SJSA1 (cell line): ENCODE data around the gene OR2A5. TPM values are rescaled to one million over a fixed set of nuclear protein-coding genes. Genes with fewer than 3 reads are reported as not detected.
"Not testable (repeated sequence)": the region's sequence is repeated elsewhere in the genome, so short reads cannot be mapped to it uniquely, and the experiment has no call there.

Experiments
- DNase-seq, 2 experiments: peaks; one replicate each; pipeline ENCODE4 v3.0.0-alpha.2; 2015 to 2020; ENCODE audit warnings: low spot score in 2 of 2, low read depth in 1 of 2
- H3K27ac ChIP-seq: fragments of 250-450 bp; sonication (Bioruptor Pico); 2 replicates; pipeline ENCODE4 v1.5.1; 2020; ENCODE audit warnings: mild to moderate bottlenecking, moderate library complexity
- H3K27me3 ChIP-seq: fragments of 250-450 bp; sonication (Bioruptor Pico); replicated peaks from 2 replicates; pipeline ENCODE4 v1.5.1; 2020; ENCODE audit warnings: mild to moderate bottlenecking, moderate library complexity
- H3K36me3 ChIP-seq: fragments of 250-450 bp; sonication (Bioruptor Pico); 2 replicates; pipeline ENCODE4 v1.5.1; 2020; ENCODE audit warnings: mild to moderate bottlenecking
- H3K4me1 ChIP-seq: fragments of 250-450 bp; sonication (Bioruptor Pico); replicated peaks from 2 replicates; pipeline ENCODE4 v1.6.1; 2021; ENCODE audit warnings: mild to moderate bottlenecking
- H3K4me3 ChIP-seq: fragments of 250-450 bp; sonication (Bioruptor Pico); 2 replicates; pipeline ENCODE4 v1.5.1; 2020; ENCODE audit warnings: mild to moderate bottlenecking
- H3K9me3 ChIP-seq: fragments of 250-450 bp; sonication (Bioruptor Pico); replicated peaks from 2 replicates; pipeline ENCODE4 v1.5.1; 2020; ENCODE audit warnings: mild to moderate bottlenecking
- total RNA-seq: library from RNA; depleted of rRNA; stranded (reverse); fragments of >200 nt; shearing (Covaris generic); gene quantifications from 2 replicates; pipeline ENCODE4 v1.2.3, GENCODE V29; 2014

The OR2A5 gene
- total RNA-seq, 1 experiment from 2014 or later = not detected

- no peak overlapping the region for H3K27ac ChIP-seq
- no peaks in the 10 kb centered on the region for H3K36me3 ChIP-seq
- H3K9me3 ChIP-seq = no peaks in the 10 kb centered on the region
Observed at GRCh38 chr7:144050093-144050492, 1.3 kb downstream of the OR2A5 start.

DNA sequence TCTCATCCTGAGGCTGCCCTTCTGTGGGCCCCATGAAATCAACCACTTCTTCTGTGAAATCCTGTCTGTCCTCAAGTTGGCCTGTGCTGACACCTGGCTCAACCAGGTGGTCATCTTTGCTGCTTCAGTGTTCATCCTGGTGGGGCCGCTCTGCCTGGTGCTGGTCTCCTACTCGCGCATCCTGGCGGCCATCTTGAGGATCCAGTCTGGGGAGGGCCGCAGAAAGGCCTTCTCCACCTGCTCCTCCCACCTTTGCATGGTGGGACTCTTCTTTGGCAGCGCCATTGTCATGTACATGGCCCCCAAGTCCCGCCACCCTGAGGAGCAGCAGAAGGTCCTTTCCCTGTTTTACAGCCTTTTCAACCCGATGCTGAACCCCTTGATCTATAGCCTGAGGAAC, 2.1 kb downstream of the OR2A5 start:
- not testable (repeated sequence) for H3K4me3 ChIP-seq, H3K27ac ChIP-seq, H3K9me3 ChIP-seq, DNase-seq, H3K36me3 ChIP-seq, H3K27me3 ChIP-seq, H3K4me1 ChIP-seq

More at GRCh38 chr7:144050093-144050492, 1.3 kb downstream of the OR2A5 start:
- no peaks in the 10 kb centered on the region for H3K27me3 ChIP-seq
- DNase-seq = no peak
- H3K4me3 ChIP-seq = no peak overlapping the region
- no peaks in the 10 kb centered on the region for H3K4me1 ChIP-seq

DNA sequence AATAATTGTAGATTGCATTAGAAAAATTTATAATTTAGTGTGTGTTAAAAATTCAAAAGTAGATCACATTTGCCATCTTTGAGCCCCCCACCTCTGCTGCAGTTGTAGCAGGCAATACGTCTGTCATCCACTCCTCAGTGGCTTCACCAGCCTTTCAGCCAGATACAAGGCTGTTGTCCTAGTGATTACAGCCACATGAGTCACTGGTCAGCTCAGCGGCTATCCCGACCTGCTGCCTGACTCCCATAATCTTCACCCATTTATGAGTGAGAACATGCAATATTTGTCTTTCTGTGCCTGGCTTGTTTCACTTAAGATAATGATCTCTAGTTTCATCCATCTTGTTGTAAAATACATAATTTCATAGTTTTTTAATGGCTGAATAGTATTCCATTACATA, 9.2 kb downstream of the OR2A5 start:
- Histone ChIP-seq H3K4me3 (no peak overlapping the region), H3K9me3 (no peaks in the 10 kb centered on the region), H3K27ac (no peak overlapping the region), H3K27me3 (no peaks in the 10 kb centered on the region), H3K4me1 (no peaks in the 10 kb centered on the region), H3K36me3 (no peaks in the 10 kb centered on the region)
- no peak for DNase-seq

- Histone ChIP-seq H3K36me3 (no peaks in the 10 kb centered on the region), H3K4me3 (no peak overlapping the region), H3K4me1 (no peaks in the 10 kb centered on the region), H3K27ac (no peak overlapping the region), H3K9me3 (no peaks in the 10 kb centered on the region), H3K27me3 (no peaks in the 10 kb centered on the region)
- DNase-seq = no peak
Observed at GRCh38 chr7:144063710-144064109, 15.0 kb downstream of the OR2A5 start.

DNA sequence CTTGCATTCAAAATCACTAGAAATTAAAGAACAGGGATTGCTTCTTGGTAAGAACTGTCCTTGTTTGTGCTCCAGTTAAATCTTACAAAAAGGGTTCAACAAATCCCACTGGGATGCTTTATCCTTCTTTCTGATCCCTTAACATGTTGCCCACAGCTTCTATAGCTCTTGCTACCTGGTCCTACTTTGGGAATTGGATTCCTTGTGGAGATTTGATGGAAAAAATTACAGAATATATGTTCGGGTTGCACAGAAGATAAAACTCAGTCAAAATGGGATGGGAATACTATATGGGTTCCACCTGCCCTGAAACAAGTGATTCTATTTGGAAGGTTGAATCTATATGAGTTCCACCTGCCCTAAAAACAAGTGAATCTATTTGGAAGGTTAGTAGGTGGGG, 20.8 kb downstream of the OR2A5 start, which contains the start of gene OR2A25:
OR2A25 (plus strand) TSS at position 301 of the 400 bp plus-strand sequence. CDS start 4,409 bp downstream, outside the sequence.
- H3K27ac ChIP-seq = no peak within 1 kb of the TSS
- DNase-seq = no peak
- H3K9me3 ChIP-seq = no peaks in the 10 kb centered on the region
- no peak within 1 kb of the TSS for H3K4me3 ChIP-seq
- H3K27me3 ChIP-seq = no peaks in the 10 kb centered on the region
- H3K4me1 ChIP-seq = no peaks in the 10 kb centered on the region
- H3K36me3 ChIP-seq = no peaks in the 10 kb centered on the region

DNA sequence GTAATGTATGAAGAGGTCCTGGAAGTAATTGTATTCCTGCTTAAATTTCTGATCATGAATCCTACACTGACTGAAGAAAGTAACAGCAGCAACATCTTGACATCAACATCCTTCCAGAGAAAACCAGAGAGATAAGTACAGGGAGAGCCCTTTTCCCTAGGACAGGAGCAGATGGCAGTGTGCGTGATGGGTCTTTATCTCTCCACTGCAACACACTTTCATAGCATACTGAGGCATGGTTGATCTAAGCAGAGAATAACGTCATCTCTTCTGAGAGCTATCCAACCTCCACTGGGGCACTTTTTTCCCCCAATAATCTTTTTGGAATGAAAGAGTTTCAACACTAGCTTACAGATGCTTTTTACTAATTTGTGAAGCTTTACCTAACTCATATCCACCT, 21.2 kb downstream of the OR2A5 start:
- H3K36me3 ChIP-seq = no peaks in the 10 kb centered on the region
- no peak for DNase-seq
- no peaks in the 10 kb centered on the region for H3K27me3 ChIP-seq
- no peaks in the 10 kb centered on the region for H3K9me3 ChIP-seq
- no peak overlapping the region for H3K27ac ChIP-seq
- no peak overlapping the region for H3K4me3 ChIP-seq
- H3K4me1 ChIP-seq = no peaks in the 10 kb centered on the region

- Histone ChIP-seq H3K27ac (no peak overlapping the region), H3K36me3 (no peaks in the 10 kb centered on the region), H3K27me3 (no peaks in the 10 kb centered on the region), H3K9me3 (no peaks in the 10 kb centered on the region), H3K4me1 (no peaks in the 10 kb centered on the region), H3K4me3 (no peak overlapping the region)
- DNase-seq = no peak
Observed at GRCh38 chr7:144074374-144074773, 25.6 kb downstream of the OR2A5 start.

DNA sequence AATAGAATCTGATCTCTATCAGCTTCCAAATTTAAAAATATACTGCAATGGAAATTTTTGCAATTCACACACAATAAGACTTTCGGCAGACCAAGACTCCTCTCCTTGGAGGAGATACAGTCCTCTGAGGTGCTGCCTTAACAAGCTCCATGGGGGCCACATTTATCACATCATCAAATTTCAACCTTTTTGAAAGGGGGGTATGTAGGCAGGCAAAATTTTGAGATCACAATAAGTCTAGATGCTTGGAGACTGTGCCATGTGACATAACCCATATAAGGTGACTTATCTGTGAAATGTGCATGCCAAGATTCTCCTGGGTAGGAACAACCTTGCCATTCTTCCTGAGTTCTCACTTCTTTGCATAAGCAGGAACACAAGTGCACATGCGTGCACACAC, 37.2 kb downstream of the OR2A5 start, which contains the start of gene OR2A12:
OR2A12 (plus strand) TSS at position 301 of the 400 bp plus-strand sequence. CDS start 8,830 bp downstream, outside the sequence.
- DNase-seq = no peak
- no peaks in the 10 kb centered on the region for H3K36me3 ChIP-seq
- no peaks in the 10 kb centered on the region for H3K27me3 ChIP-seq
- H3K9me3 ChIP-seq = no peaks in the 10 kb centered on the region
- no peak within 1 kb of the TSS for H3K4me3 ChIP-seq
- no peaks in the 10 kb centered on the region for H3K4me1 ChIP-seq
- no peak within 1 kb of the TSS for H3K27ac ChIP-seq

- Histone ChIP-seq H3K4me3 (no peak overlapping the region), H3K9me3 (no peaks in the 10 kb centered on the region), H3K36me3 (no peaks in the 10 kb centered on the region), H3K27ac (no peak overlapping the region), H3K4me1 (no peaks in the 10 kb centered on the region), H3K27me3 (no peaks in the 10 kb centered on the region)
- DNase-seq = no peak
Observed at GRCh38 chr7:144086730-144087129, 38.0 kb downstream of the OR2A5 start.

DNA sequence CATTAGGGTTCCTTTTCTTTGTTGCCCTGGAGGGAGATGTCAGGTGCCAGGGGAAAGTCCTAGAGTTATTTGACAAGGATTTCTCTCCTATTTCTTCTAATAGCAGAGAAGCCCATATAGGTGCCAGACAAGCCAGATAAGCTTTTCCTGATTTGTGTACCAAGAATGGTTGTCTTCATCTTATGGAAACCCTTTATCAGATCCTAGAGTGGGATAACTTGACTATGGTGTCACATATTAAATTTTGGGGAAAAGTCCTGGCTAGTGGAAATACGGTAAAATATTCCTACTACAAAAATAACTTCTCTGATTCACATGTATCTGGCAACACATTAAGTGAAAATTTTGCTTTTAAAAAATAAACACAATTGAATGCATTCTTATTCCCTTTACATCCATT, 38.5 kb downstream of the OR2A5 start:
- no peak overlapping the region for H3K27ac ChIP-seq
- H3K4me1 ChIP-seq = no peaks in the 10 kb centered on the region
- no peaks in the 10 kb centered on the region for H3K9me3 ChIP-seq
- H3K4me3 ChIP-seq = no peak overlapping the region
- no peak for DNase-seq
- no peaks in the 10 kb centered on the region for H3K36me3 ChIP-seq
- no peaks in the 10 kb centered on the region for H3K27me3 ChIP-seq

GRCh38 chr7:144090667-144091066, 41.9 kb downstream of the OR2A5 start:
- no peaks in the 10 kb centered on the region for H3K36me3 ChIP-seq
- DNase-seq = no peak
- no peaks in the 10 kb centered on the region for H3K9me3 ChIP-seq
- H3K27me3 ChIP-seq = no peaks in the 10 kb centered on the region
- no peaks in the 10 kb centered on the region for H3K4me1 ChIP-seq
- H3K27ac ChIP-seq = no peak overlapping the region
- H3K4me3 ChIP-seq = no peak overlapping the region

GRCh38 chr7:144098776-144099175, 50.0 kb downstream of the OR2A5 start:
- no peaks in the 10 kb centered on the region for H3K9me3 ChIP-seq
- no peaks in the 10 kb centered on the region for H3K4me1 ChIP-seq
- no peak for DNase-seq
- no peak overlapping the region for H3K27ac ChIP-seq
- no peaks in the 10 kb centered on the region for H3K27me3 ChIP-seq
- H3K36me3 ChIP-seq = no peaks in the 10 kb centered on the region
- H3K4me3 ChIP-seq = no peak overlapping the region

- Histone ChIP-seq H3K9me3 (no peaks in the 10 kb centered on the region), H3K4me1 (no peaks in the 10 kb centered on the region)
Observed at GRCh38 chr7:144100607-144101006, 51.9 kb downstream of the OR2A5 start.

GRCh38 chr7:144102041-144102440, 53.3 kb downstream of the OR2A5 start:
- no peak for DNase-seq

More at GRCh38 chr7:144100607-144101006, 51.9 kb downstream of the OR2A5 start:
- no peak for DNase-seq
- no peaks in the 10 kb centered on the region for H3K27me3 ChIP-seq
- H3K36me3 ChIP-seq = no peaks in the 10 kb centered on the region
- no peak overlapping the region for H3K4me3 ChIP-seq
- H3K27ac ChIP-seq = no peak overlapping the region

DNA sequence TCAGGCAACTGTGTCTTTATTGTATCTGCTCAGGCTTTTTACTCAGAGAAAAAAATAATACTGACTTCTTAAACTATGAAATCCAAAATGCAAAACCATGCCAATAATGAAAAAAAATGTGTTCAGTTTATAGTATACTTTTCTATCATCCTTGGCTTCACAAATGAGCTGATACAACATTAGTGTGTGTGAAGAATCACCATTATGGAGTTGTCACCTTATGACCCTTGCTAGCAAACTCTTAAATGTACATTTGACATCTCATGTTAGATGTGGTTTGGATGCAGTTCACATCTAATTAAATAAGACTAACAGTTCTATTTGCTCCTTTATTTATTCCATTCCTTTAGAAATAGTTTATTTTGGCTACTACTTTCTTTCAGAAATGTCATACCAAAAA, 56.5 kb downstream of the OR2A5 start:
- no peak overlapping the region for H3K27ac ChIP-seq
- H3K4me1 ChIP-seq = no peaks in the 10 kb centered on the region
- no peaks in the 10 kb centered on the region for H3K36me3 ChIP-seq
- H3K9me3 ChIP-seq = no peaks in the 10 kb centered on the region
- no peaks in the 10 kb centered on the region; the same call in 1 of the 2 replicates for H3K27me3 ChIP-seq
- no peak for DNase-seq
- H3K4me3 ChIP-seq = no peak overlapping the region

More at GRCh38 chr7:144102041-144102440, 53.3 kb downstream of the OR2A5 start:
- no peaks in the 10 kb centered on the region for H3K4me1 ChIP-seq
- H3K27me3 ChIP-seq = no peaks in the 10 kb centered on the region
- no peaks in the 10 kb centered on the region for H3K9me3 ChIP-seq
- H3K27ac ChIP-seq = no peak overlapping the region
- no peak overlapping the region for H3K4me3 ChIP-seq
- no peaks in the 10 kb centered on the region for H3K36me3 ChIP-seq
